GM12892 (cell line): Measurements from ENCODE around the gene ADAM23.

ENCODE experiments used
- POLR2A ChIP-seq: IDR thresholded peaks from 2 replicates; pipeline ENCODE4 v1.6.1; 2011; ENCODE audit warnings: low read depth, low read length, control low read depth
- POLR2AphosphoS5 ChIP-seq: IDR thresholded peaks from 2 replicates; pipeline ENCODE4 v1.6.1; 2011; ENCODE audit warnings: low read depth, low read length, control low read depth

- no peak for TF ChIP-seq POLR2A
- TF ChIP-seq POLR2AphosphoS5, result no peak
Measured at GRCh38 chr2:206527153-206527552, 83.8 kb downstream of the ADAM23 start.
